Stimulated activated naive CD8-positive, alpha-beta T cell treated with anti-CD3 and anti-CD28 coated beads, Interleukin-15, Interleukin-2, amounts not matched to agents 100 ng/mL and 50 ng/mL, for 24 hours (primary cell): ENCODE data around the gene TBL1X.

Source experiments
- H3K27ac Mint-ChIP-seq: one replicate; pipeline ENCODE4 v1.8.0; 2021; ENCODE audit warnings: mild to moderate bottlenecking, mixed read lengths
- H3K27me3 Mint-ChIP-seq: one replicate; pipeline ENCODE4 v1.8.0; 2021; ENCODE audit warnings: mixed read lengths
- H3K36me3 Mint-ChIP-seq: one replicate; pipeline ENCODE4 v1.8.0; 2021; ENCODE audit warnings: low read depth, mixed read lengths
- H3K4me1 Mint-ChIP-seq: one replicate; pipeline ENCODE4 v1.8.0; 2021; ENCODE audit warnings: low read depth, mixed read lengths
- H3K4me3 Mint-ChIP-seq: one replicate; pipeline ENCODE4 v1.8.0; 2021; ENCODE audit warnings: mild to moderate bottlenecking, mixed read lengths
- H3K9me3 Mint-ChIP-seq: one replicate; pipeline ENCODE4 v1.8.0; 2021; ENCODE audit warnings: mixed read lengths

Gene TBL1X

GRCh38 chrX:9676306-9676705, 211.4 kb downstream of the TBL1X start:
- Mint-ChIP-seq H3K27ac (no peak overlapping the region), H3K27me3 (no peaks in the 10 kb centered on the region), H3K36me3 (peaks cover 48% of the 10 kb centered on the region)

DNA sequence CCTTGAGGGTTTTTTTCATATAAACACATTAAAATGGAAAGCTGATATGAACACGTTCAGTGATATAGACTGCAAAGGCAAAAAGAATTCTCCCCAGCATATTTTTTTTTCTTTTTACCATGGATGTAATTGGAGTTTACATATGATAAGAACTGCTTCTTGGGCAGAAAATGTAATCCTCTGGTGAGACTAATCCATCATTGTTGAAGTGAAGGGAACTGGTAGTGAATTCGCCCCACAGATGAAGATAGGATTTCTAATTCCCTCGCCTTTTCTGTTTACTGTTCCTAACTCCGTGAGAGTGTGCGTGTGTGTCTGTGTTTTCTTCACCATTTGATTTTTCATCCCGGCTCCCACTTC, 211.9 kb downstream of the TBL1X start:
- H3K27me3 Mint-ChIP-seq: no peaks in the 10 kb centered on the region
- H3K9me3 Mint-ChIP-seq: no peaks in the 10 kb centered on the region
- H3K4me1 Mint-ChIP-seq: peaks cover 40% of the 10 kb centered on the region
- peak overlapping the region; percentile 70 for H3K27ac Mint-ChIP-seq
- H3K4me3 Mint-ChIP-seq: no peak overlapping the region
- H3K36me3 Mint-ChIP-seq: peaks cover 49% of the 10 kb centered on the region

More at GRCh38 chrX:9676306-9676705, 211.4 kb downstream of the TBL1X start:
- Mint-ChIP-seq H3K9me3 (no peaks in the 10 kb centered on the region), H3K4me1 (peaks cover 40% of the 10 kb centered on the region), H3K4me3 (no peak overlapping the region)

GRCh38 chrX:9677098-9677739, 212.4 kb downstream of the TBL1X start:
- Mint-ChIP-seq H3K4me1 (peaks cover 36% of the 10 kb centered on the region), H3K4me3 (no peak overlapping the region), H3K27ac (peak overlapping the region; percentile 70), H3K9me3 (no peaks in the 10 kb centered on the region), H3K27me3 (no peaks in the 10 kb centered on the region), H3K36me3 (peaks cover 49% of the 10 kb centered on the region)

DNA sequence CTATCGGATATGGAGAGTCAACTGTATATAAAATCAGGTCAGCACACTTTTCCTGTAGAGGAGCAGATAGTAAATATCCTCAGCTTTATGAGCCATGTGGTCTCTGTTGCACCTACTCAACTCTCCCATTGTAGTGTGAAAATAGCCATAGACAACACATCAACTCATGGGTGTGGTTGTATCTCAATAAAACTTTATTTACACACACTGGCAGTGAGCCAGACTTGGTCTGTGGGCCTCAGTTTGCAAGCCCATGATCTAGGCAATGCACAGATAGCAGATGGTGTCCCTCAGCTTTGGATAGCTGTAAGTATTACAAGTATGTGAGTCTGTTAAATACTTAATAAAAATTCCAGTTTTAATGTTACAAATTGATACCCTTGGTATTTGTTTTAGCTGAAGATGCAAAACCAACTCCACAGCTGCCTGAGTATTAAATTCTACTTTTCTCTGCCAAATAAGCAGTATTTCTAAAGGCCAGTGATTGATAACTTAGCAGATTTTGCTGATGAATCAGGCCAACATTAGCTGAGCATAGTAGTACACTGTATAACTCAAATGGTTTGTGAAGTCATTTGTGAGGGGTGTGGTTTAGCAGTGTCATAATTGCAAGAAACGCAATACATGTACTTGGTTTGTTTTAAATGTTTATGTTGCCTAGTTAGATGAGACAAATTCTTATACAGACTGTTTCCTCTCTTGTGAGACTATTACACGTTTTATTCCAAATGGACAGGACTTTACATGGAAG, 213.5 kb downstream of the TBL1X start:
- Mint-ChIP-seq H3K27ac (no peak overlapping the region), H3K4me3 (no peak overlapping the region), H3K9me3 (no peaks in the 10 kb centered on the region), H3K36me3 (peaks cover 40% of the 10 kb centered on the region), H3K27me3 (no peaks in the 10 kb centered on the region), H3K4me1 (peaks cover 31% of the 10 kb centered on the region)

- Mint-ChIP-seq H3K27me3 (no peaks in the 10 kb centered on the region), H3K27ac (no peak overlapping the region), H3K4me3 (no peak overlapping the region)
Observed at GRCh38 chrX:9681011-9681410, 216.2 kb downstream of the TBL1X start.

GRCh38 chrX:9681422-9681821, 216.6 kb downstream of the TBL1X start:
- Mint-ChIP-seq H3K27me3 (no peaks in the 10 kb centered on the region), H3K4me3 (no peak overlapping the region), H3K27ac (no peak overlapping the region), H3K36me3 (peaks cover 36% of the 10 kb centered on the region), H3K9me3 (no peaks in the 10 kb centered on the region), H3K4me1 (peaks cover 31% of the 10 kb centered on the region)

More at GRCh38 chrX:9681011-9681410, 216.2 kb downstream of the TBL1X start:
- H3K9me3 Mint-ChIP-seq: no peaks in the 10 kb centered on the region
- peaks cover 35% of the 10 kb centered on the region for H3K36me3 Mint-ChIP-seq
- peaks cover 31% of the 10 kb centered on the region for H3K4me1 Mint-ChIP-seq

- peaks cover 20% of the 10 kb centered on the region for H3K4me1 Mint-ChIP-seq
- no peak overlapping the region for H3K4me3 Mint-ChIP-seq
- H3K27me3 Mint-ChIP-seq: no peaks in the 10 kb centered on the region
- H3K9me3 Mint-ChIP-seq: no peaks in the 10 kb centered on the region
- no peak overlapping the region for H3K27ac Mint-ChIP-seq
- peaks cover 36% of the 10 kb centered on the region for H3K36me3 Mint-ChIP-seq
Observed at GRCh38 chrX:9682456-9682855, 217.6 kb downstream of the TBL1X start.

DNA sequence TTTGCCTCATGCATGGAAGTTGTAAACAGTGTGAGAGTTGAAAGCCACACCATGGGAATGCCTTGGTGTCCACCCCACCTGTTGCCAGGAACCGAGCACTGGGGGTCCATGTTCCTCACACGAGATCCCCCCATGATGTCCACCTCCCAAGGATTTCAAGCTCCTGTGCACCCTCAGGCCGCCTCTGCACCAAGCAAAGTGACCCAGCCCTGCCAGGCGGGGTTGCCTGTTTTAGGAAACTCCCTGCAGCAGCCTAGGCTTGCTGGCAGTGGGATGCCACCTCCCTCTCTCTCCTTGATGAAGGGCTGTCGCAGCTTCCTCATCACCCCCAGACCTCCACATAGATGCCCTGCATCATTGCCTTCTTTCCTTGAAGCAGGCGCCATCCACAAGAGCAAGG, 218.0 kb downstream of the TBL1X start:
- H3K4me3 Mint-ChIP-seq: no peak overlapping the region
- H3K4me1 Mint-ChIP-seq: peaks cover 16% of the 10 kb centered on the region
- no peaks in the 10 kb centered on the region for H3K9me3 Mint-ChIP-seq
- H3K36me3 Mint-ChIP-seq: peaks cover 32% of the 10 kb centered on the region
- H3K27me3 Mint-ChIP-seq: no peaks in the 10 kb centered on the region
- H3K27ac Mint-ChIP-seq: no peak overlapping the region

DNA sequence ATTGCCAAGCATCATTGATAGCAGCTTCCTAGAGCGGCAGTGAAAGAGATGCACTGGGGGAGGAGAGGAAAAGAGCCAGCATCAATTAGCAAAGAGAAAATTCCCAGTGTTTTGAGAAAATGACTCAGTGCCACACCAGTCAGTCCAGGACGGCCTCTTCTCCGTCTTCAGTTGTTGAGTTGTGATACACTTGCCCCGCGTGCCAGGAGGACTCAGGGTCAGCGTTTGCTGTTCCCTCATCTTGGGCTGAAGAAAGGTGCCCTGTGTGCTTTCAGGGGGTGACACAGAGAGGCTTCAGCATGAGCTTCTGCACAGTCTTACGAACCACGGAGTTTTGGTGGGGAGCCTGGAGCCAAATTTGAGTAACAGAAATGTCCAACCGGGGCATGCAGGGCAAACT, 218.5 kb downstream of the TBL1X start:
- no peaks in the 10 kb centered on the region for H3K27me3 Mint-ChIP-seq
- H3K9me3 Mint-ChIP-seq: no peaks in the 10 kb centered on the region
- no peak overlapping the region for H3K4me3 Mint-ChIP-seq
- H3K4me1 Mint-ChIP-seq: peaks cover 12% of the 10 kb centered on the region
- no peak overlapping the region for H3K27ac Mint-ChIP-seq
- H3K36me3 Mint-ChIP-seq: peaks cover 27% of the 10 kb centered on the region

DNA sequence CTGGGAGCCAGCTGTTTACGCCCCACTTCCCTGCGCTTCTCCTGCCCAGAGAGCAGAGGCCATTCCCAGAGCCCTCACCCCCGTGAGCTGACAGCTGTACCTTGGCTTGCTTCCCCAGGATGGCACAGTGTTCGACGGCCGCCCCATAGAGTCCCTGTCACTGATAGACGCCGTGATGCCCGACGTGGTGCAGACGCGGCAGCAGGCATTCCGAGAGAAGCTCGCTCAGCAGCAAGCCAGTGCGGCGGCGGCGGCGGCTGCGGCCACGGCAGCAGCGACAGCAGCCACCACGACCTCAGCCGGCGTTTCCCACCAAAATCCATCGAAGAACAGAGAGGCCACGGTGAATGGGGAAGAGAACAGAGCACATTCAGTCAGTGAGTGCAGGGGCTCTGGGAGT, 223.0 kb downstream of the TBL1X start:
- peaks cover 27% of the 10 kb centered on the region for H3K36me3 Mint-ChIP-seq
- no peaks in the 10 kb centered on the region for H3K4me1 Mint-ChIP-seq
- H3K4me3 Mint-ChIP-seq: no peak overlapping the region
- no peaks in the 10 kb centered on the region for H3K9me3 Mint-ChIP-seq
- H3K27ac Mint-ChIP-seq: no peak overlapping the region
- no peaks in the 10 kb centered on the region for H3K27me3 Mint-ChIP-seq

DNA sequence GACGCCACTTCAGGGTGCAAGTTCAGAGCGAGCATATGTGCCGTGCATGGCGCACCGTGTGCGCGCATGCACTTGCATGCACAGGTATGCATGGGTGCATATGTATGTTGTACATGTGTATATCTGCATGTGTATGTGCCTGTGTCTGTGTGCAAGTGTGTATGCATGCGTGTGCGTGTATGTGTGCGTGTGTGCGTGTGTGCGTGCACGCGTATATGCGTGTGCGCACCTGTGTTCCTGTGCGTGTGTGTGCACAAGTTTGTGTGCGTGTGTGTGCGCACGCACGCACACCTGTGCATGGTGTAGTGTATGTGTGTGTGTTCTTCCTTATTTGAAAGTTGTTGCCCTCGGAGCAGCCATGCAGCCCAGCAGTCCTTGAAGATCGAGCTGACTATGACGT, 224.0 kb downstream of the TBL1X start:
- Mint-ChIP-seq H3K27me3 (no peaks in the 10 kb centered on the region), H3K9me3 (no peaks in the 10 kb centered on the region), H3K4me1 (no peaks in the 10 kb centered on the region), H3K36me3 (peaks cover 32% of the 10 kb centered on the region), H3K27ac (no peak overlapping the region), H3K4me3 (no peak overlapping the region)

DNA sequence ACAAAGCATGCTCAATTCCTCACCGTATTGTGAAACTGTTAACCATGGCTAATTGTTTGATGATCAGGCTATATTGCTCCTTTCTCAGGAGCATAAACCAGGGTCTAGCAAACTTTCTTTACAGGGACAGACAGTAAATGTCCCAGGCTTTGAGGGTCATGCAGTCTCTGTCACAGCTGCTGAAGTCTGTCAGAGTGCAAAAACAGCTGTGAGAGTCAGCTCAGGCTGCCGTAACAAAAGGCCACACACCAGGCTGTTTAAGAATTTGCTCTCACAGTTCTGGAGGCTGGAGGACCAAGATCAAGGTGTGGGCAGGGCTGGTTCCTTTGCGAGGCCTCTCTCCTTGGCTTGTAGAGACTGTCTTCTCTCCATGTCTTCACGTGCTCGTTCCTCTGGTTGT, 225.2 kb downstream of the TBL1X start:
- H3K9me3 Mint-ChIP-seq: no peaks in the 10 kb centered on the region
- no peaks in the 10 kb centered on the region for H3K4me1 Mint-ChIP-seq
- peaks cover 34% of the 10 kb centered on the region for H3K36me3 Mint-ChIP-seq
- no peak overlapping the region for H3K27ac Mint-ChIP-seq
- no peak overlapping the region for H3K4me3 Mint-ChIP-seq
- no peaks in the 10 kb centered on the region for H3K27me3 Mint-ChIP-seq

GRCh38 chrX:9693307-9694001, 228.6 kb downstream of the TBL1X start:
- no peak overlapping the region for H3K27ac Mint-ChIP-seq
- no peaks in the 10 kb centered on the region for H3K27me3 Mint-ChIP-seq
- H3K4me1 Mint-ChIP-seq: no peaks in the 10 kb centered on the region
- H3K36me3 Mint-ChIP-seq: peaks cover 39% of the 10 kb centered on the region
- H3K9me3 Mint-ChIP-seq: no peaks in the 10 kb centered on the region
- H3K4me3 Mint-ChIP-seq: no peak overlapping the region

DNA sequence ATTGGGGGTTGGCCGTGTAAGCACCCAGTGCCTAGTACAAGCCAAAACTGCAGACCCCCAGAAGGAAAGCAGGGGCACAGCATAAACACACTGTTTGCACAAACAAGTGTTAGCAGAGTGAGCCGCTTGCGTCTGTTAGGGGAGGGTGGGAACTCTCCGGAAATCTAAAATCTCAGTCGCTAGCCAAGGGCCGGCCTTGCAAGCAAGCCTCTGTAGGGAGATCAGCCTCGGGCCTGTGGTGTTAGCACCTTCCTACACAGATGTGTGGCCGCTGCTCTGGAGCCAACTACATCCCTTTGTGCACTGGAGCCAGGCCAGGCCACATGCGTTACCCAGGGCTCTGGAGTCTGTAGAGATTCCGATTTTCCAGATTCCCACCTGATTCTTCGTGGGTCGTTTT, 233.7 kb downstream of the TBL1X start:
- Mint-ChIP-seq H3K9me3 (no peaks in the 10 kb centered on the region), H3K4me3 (no peak overlapping the region), H3K27me3 (no peaks in the 10 kb centered on the region), H3K27ac (no peak overlapping the region), H3K4me1 (no peaks in the 10 kb centered on the region), H3K36me3 (peaks cover 54% of the 10 kb centered on the region)

- no peaks in the 10 kb centered on the region for H3K4me1 Mint-ChIP-seq
Observed at GRCh38 chrX:9700555-9700954, 235.7 kb downstream of the TBL1X start.

More at GRCh38 chrX:9700555-9700954, 235.7 kb downstream of the TBL1X start:
- Mint-ChIP-seq H3K27ac (no peak overlapping the region), H3K27me3 (no peaks in the 10 kb centered on the region), H3K4me3 (no peak overlapping the region), H3K36me3 (peaks cover 60% of the 10 kb centered on the region), H3K9me3 (no peaks in the 10 kb centered on the region)
